Neural cell (in vitro differentiated cells): ENCODE results near the gene CLDN4.

Experiments
- EP300 ChIP-seq: fragments of 450-650 bp; conservative IDR thresholded peaks from 2 replicates; pipeline ENCODE4 v1.6.1; 2014; ENCODE audit warnings: antibody characterized with exemption, mild to moderate bottlenecking, moderate library complexity; ENCODE audit not compliant: poor library complexity, severe bottlenecking
- EZH2 ChIP-seq: fragments of 200-600, 300-800 bp; shearing (Covaris generic), sonication (generic); IDR thresholded peaks from 2 replicates; pipeline ENCODE4 v1.6.1; 2014; ENCODE audit warnings: antibody characterized with exemption, low read length, borderline replicate concordance, mild to moderate bottlenecking; ENCODE audit not compliant: insufficient read depth, poor library complexity, severe bottlenecking
- MXI1 ChIP-seq: fragments of 450-650 bp; conservative IDR thresholded peaks from 2 replicates; pipeline ENCODE4 v1.6.1; 2014; ENCODE audit warnings: antibody characterized with exemption, mild to moderate bottlenecking; ENCODE audit not compliant: poor library complexity, severe bottlenecking
- POLR2AphosphoS5 ChIP-seq: IDR thresholded peaks from 2 replicates; pipeline ENCODE4 v1.6.1; 2012
- RAD21 ChIP-seq: fragments of 450-650 bp; conservative IDR thresholded peaks from 2 replicates; pipeline ENCODE4 v1.6.1; 2014; ENCODE audit warnings: antibody characterized with exemption, mild to moderate bottlenecking, moderate library complexity
- SMC3 ChIP-seq: fragments of 450-650 bp; conservative IDR thresholded peaks from 2 replicates; pipeline ENCODE4 v1.6.1; 2014; ENCODE audit warnings: antibody characterized with exemption, mild to moderate bottlenecking, moderate library complexity; ENCODE audit not compliant: poor library complexity
- TF ChIP-seq, protein P1 (sequence below): fragments of 450-650 bp; IDR thresholded peaks from 2 replicates; pipeline ENCODE4 v1.5.1; 2014; ENCODE audit warnings: antibody characterized with exemption, mild to moderate bottlenecking, moderate library complexity; ENCODE audit not compliant: poor library complexity, severe bottlenecking
- TF ChIP-seq, protein P2 (sequence below): IDR thresholded peaks from 2 replicates; pipeline ENCODE4 v1.6.1; 2012; ENCODE audit warnings: borderline replicate concordance

DNA sequence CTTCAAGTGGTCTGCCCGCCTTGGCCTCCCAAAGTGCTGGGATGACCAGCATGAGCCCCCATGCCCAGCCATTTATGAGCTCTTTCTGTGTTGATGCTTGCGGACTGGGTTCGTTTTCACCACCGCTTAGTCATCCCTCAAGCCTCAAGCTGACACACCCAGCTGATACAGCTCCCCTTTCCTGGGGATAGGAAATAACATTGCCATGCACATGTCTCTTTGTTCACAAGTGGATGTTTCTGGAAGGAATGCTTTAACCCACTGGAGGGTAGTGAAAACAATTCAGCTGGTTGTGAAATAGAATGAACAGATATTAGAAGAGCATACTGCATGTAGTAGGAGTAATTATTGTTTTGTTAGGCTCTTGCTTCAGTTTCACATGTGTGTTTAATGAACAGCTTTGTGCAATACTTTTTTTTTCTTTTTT is 20.0 kb downstream of the CLDN4 start:
- TF ChIP-seq, protein P1, sequence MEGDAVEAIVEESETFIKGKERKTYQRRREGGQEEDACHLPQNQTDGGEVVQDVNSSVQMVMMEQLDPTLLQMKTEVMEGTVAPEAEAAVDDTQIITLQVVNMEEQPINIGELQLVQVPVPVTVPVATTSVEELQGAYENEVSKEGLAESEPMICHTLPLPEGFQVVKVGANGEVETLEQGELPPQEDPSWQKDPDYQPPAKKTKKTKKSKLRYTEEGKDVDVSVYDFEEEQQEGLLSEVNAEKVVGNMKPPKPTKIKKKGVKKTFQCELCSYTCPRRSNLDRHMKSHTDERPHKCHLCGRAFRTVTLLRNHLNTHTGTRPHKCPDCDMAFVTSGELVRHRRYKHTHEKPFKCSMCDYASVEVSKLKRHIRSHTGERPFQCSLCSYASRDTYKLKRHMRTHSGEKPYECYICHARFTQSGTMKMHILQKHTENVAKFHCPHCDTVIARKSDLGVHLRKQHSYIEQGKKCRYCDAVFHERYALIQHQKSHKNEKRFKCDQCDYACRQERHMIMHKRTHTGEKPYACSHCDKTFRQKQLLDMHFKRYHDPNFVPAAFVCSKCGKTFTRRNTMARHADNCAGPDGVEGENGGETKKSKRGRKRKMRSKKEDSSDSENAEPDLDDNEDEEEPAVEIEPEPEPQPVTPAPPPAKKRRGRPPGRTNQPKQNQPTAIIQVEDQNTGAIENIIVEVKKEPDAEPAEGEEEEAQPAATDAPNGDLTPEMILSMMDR = no peak
- TF ChIP-seq POLR2AphosphoS5 (no peak), EP300 (no peak), RAD21 (no peak), SMC3 (no peak), EZH2 (no peak), MXI1 (no peak)
- TF ChIP-seq, protein P2, sequence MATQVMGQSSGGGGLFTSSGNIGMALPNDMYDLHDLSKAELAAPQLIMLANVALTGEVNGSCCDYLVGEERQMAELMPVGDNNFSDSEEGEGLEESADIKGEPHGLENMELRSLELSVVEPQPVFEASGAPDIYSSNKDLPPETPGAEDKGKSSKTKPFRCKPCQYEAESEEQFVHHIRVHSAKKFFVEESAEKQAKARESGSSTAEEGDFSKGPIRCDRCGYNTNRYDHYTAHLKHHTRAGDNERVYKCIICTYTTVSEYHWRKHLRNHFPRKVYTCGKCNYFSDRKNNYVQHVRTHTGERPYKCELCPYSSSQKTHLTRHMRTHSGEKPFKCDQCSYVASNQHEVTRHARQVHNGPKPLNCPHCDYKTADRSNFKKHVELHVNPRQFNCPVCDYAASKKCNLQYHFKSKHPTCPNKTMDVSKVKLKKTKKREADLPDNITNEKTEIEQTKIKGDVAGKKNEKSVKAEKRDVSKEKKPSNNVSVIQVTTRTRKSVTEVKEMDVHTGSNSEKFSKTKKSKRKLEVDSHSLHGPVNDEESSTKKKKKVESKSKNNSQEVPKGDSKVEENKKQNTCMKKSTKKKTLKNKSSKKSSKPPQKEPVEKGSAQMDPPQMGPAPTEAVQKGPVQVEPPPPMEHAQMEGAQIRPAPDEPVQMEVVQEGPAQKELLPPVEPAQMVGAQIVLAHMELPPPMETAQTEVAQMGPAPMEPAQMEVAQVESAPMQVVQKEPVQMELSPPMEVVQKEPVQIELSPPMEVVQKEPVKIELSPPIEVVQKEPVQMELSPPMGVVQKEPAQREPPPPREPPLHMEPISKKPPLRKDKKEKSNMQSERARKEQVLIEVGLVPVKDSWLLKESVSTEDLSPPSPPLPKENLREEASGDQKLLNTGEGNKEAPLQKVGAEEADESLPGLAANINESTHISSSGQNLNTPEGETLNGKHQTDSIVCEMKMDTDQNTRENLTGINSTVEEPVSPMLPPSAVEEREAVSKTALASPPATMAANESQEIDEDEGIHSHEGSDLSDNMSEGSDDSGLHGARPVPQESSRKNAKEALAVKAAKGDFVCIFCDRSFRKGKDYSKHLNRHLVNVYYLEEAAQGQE = no peak
